Body of pancreas (tissue), 4 donors: ENCODE measurements around the gene FAM78A. TPM values are rescaled to one million over a fixed set of nuclear protein-coding genes. Genes with fewer than 3 reads are reported as not detected.

Experiments used
- ATAC-seq: fragments of 150-250 bp; one replicate; pipeline ENCODE4 v1.9.1; 2016
- DNase-seq, 4 donors: peaks; one replicate each; pipeline ENCODE4 v3.0.0-alpha.2; 2019
- H3K27ac ChIP-seq, 4 donors: fragments of 200-600 bp; sonication (generic); 1 replicate in 3 of 4; 2 replicates in 1 of 4; pipeline versions ENCODE4 v1.5.1 to v1.6.1; 2016 to 2019; ENCODE audit warnings: mild to moderate bottlenecking in 1 of 4, mixed read lengths in 1 of 4, moderate library complexity in 1 of 4
- H3K27me3 ChIP-seq, 2 donors: fragments of 200-600 bp; sonication (generic); one replicate each; pipeline ENCODE4 v1.6.0; 2016; ENCODE audit warnings: mild to moderate bottlenecking in 1 of 2
- H3K36me3 ChIP-seq, 2 donors: fragments of 200-600 bp; sonication (generic); replicated peaks in 1 of 2; 2 replicates each; pipeline ENCODE4 v1.5.1; 2016; ENCODE audit warnings: low read depth in 2 of 2; ENCODE audit not compliant: insufficient read depth in 1 of 2
- H3K4me1 ChIP-seq: fragments of 200-600 bp; sonication (generic); one replicate; pipeline ENCODE4 v1.6.0; 2016
- H3K4me3 ChIP-seq, 2 donors: fragments of 200-600 bp; sonication (generic); 1 replicate in 1 of 2; 2 replicates in 1 of 2; pipeline ENCODE4 v1.5.1; 2016 to 2019
- H3K9me3 ChIP-seq, 3 donors: fragments of 200-600 bp; sonication (generic); 1 replicate in 2 of 3; 2 replicates in 1 of 3; pipeline ENCODE4 v1.5.1; 2016
- POLR2A ChIP-seq, 3 donors: fragments of 450-650 bp; IDR thresholded peaks; one replicate each; pipeline ENCODE4 v1.6.1; 2016; ENCODE audit warnings: antibody characterized with exemption in 3 of 3, mild to moderate bottlenecking in 2 of 3
- WGBS, 2 donors: methylation state at CpG; one replicate each; pipeline ENCODE4 v1.1.5; 2017; 5-methylcytosine and 5-hydroxymethylcytosine counted together
- intact Hi-C: fragments of 100-400 bp; cut with DNase I; formaldehyde crosslinking; loops from one replicate; pipeline ENCODE4 v1.15.1; 2023
- total RNA-seq, 2 donors: library from RNA; depleted of rRNA; stranded (reverse); fragments of >200 nt; gene quantifications; one replicate each; pipeline ENCODE4 v1.1.0, GENCODE V29; 2016
- TF ChIP-seq, protein P1 (sequence below), 7 experiments: fragments of 450-650 bp in 4 of 7; fragments of 200-600 bp in 3 of 7; sonication (generic) in 3 of 7; IDR thresholded peaks; one replicate each; pipeline ENCODE4 v1.5.1; 2016 to 2019; ENCODE audit warnings: antibody characterized with exemption in 7 of 7

Gene FAM78A
- total RNA-seq, 2 donors from 2014 or later, result under 0.01 to 0.78 TPM

DNA sequence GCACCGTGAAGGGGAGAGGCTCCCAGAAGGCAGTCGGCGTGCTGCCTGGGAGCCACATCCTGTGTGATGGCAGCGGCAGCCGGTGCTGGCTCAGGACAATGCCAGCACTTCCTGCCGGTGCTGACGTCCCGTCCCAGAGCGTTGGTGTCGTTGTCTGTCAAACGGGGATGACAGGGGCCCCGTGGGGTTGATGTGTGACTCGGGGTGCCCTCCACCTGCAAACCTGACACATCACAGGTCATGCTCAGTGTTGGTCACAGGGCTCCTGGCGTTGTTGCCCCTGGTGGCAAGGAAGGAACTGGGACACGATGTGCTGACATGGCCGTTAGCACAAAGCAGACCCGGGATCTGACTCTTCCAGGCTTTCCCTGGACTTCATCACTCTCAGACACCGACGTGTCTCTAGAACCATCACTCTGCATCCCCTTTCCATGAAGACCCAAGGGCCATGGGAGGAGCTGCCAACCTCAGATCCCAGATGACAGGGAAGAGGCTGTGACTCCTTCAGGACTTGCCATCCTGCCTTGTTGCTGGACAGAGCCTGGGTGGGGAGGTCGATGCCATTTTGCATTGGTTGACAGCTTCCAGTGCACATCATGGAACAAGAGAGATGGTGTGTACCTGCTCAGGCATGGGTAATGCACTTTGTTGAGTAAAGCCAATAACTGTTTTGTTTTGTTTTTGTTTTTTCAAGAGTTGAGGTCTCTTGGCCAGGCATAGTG, 34.7 kb upstream of the FAM78A start:
- TF ChIP-seq, protein P1, sequence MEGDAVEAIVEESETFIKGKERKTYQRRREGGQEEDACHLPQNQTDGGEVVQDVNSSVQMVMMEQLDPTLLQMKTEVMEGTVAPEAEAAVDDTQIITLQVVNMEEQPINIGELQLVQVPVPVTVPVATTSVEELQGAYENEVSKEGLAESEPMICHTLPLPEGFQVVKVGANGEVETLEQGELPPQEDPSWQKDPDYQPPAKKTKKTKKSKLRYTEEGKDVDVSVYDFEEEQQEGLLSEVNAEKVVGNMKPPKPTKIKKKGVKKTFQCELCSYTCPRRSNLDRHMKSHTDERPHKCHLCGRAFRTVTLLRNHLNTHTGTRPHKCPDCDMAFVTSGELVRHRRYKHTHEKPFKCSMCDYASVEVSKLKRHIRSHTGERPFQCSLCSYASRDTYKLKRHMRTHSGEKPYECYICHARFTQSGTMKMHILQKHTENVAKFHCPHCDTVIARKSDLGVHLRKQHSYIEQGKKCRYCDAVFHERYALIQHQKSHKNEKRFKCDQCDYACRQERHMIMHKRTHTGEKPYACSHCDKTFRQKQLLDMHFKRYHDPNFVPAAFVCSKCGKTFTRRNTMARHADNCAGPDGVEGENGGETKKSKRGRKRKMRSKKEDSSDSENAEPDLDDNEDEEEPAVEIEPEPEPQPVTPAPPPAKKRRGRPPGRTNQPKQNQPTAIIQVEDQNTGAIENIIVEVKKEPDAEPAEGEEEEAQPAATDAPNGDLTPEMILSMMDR (IDR thresholded peaks at IDR 0.05), result no peak
- TF ChIP-seq POLR2A (IDR thresholded peaks at IDR 0.05), result no peak

DNA sequence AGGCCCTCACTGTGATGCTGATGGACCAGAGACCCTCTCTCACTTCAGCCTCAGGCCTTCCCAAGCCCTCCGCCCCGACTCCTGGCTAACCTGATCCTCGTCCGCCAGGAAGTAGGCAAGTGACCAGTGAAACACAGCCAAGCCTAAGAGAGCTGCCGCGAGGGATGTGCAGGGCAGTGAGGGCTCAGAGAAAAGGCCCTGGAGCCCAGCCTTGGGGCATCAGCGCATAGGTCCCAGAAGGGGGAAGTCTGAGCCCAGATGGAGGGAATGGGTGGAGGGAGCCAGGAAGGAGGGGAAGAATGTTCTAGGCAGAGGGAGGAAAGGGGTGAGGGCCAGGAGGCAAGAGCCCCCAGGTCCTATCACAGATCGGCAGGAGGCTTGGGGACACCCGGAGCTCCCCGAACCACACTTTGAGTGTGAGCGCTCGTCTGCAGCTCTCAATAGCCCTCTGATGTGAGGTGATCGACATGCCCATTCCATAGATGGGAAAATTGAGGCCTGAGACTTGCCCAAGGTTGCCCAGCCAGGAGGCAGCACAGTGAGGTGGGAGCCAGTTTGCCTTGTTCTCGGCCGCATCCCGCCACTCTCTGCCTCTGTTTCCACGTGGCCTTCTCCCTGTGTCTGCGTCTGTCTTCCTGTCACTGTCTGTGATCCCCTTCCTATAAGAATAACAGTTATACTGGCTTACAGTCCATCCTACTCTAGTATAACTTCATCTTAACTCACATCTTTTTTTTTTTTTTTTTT, 33.4 kb upstream of the FAM78A start:
- H3K4me1 ChIP-seq, result no peaks in the 10 kb centered on the region
- TF ChIP-seq, protein P1 (IDR thresholded peaks at IDR 0.05), result no peak
- no peak for TF ChIP-seq POLR2A (IDR thresholded peaks at IDR 0.05)
- H3K9me3 ChIP-seq, result no peaks in the 10 kb centered on the region
- H3K27me3 ChIP-seq, result no peaks in the 10 kb centered on the region
- H3K4me3 ChIP-seq, result no peak overlapping the region
- intact Hi-C loops, result no loop called here
- H3K36me3 ChIP-seq, result no peaks in the 10 kb centered on the region
- WGBS, 2 donors, result 80 to 90% methylated on average over 10 to 18 of the region's 18 CpGs
- no peak overlapping the region for H3K27ac ChIP-seq
- DNase-seq (no peak), ATAC-seq (no peak)

More for the DNA sequence above, 34.7 kb upstream of the FAM78A start:
- intact Hi-C loops, result no loop called here
- 23 to 60% methylated on average over 1 to 20 of the region's 20 CpGs for WGBS, 2 donors
- Histone ChIP-seq H3K4me3 (no peak overlapping the region), H3K27ac (no peak overlapping the region), H3K4me1 (no peaks in the 10 kb centered on the region), H3K36me3 (no peaks in the 10 kb centered on the region), H3K9me3 (no peaks in the 10 kb centered on the region), H3K27me3 (no peaks in the 10 kb centered on the region)
- DNase-seq, result peak in 1 of 4 donors; percentile 12
- no peak for ATAC-seq

DNA sequence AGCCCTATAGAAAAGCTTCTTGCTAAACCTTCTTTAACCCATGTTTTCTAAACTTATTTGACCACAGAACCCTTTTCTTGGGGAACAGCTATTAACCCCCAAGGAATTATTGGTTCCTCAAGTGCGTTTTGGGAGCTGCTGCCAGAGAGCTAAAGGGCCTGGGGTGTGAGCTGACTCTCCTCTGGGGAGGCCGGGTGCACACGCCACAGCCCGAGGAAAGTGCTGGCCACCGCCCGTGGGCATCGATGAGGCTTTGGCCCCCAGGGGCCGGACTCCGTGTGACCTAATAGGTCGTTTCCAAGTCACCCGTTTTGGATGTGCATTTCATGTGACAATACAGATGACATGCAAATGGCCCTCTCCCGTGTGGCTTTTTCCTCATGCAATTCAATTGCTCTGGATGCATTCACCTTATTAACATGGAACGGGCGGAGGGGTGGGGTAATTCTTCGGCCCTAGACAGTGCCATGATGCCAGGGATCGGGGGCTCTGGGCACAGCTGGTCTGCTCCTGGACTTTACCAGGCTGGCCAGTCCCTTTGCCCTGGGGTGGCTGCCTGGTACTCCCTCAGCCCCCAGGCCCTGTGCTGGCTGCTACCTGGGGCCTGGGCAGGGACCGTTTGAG, 32.7 kb upstream of the FAM78A start:
- Histone ChIP-seq H3K27me3 (no peaks in the 10 kb centered on the region), H3K4me3 (no peak overlapping the region), H3K27ac (no peak overlapping the region), H3K36me3 (no peaks in the 10 kb centered on the region), H3K4me1 (no peaks in the 10 kb centered on the region), H3K9me3 (no peaks in the 10 kb centered on the region)
- WGBS, 2 donors, result 73 to 79% methylated on average over 9 to 17 of the region's 17 CpGs
- TF ChIP-seq POLR2A (IDR thresholded peaks at IDR 0.05), result no peak
- TF ChIP-seq, protein P1 (IDR thresholded peaks at IDR 0.05), result no peak
- no peak for ATAC-seq
- no peak for DNase-seq
- intact Hi-C loops, result no loop called here

DNA sequence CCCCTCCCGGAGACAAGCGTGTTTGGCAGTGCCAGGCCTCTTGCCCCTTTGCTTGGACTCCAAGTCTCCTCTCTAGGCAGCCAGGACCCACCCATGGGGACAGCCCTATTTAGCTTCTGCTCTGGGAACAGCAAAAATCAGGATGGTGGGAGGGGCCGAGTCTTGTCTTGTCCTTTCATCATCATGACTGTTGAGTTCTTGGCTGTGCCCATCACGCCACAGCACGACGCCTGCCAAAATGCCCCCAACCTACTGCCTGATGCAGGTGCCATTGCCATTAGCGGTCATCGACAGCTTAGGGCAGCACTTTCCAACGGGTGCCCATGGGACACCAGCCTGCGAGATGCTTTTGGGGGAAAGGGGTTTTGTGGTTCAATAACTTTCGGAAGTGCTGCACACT, 32.1 kb upstream of the FAM78A start:
- H3K4me3 ChIP-seq, result no peak overlapping the region
- H3K36me3 ChIP-seq, result no peaks in the 10 kb centered on the region
- H3K27ac ChIP-seq, result no peak overlapping the region
- no peaks in the 10 kb centered on the region for H3K4me1 ChIP-seq
- intact Hi-C loops, result no loop called here
- ATAC-seq (no peak), DNase-seq (no peak)
- H3K9me3 ChIP-seq, result no peaks in the 10 kb centered on the region
- TF ChIP-seq, protein P1 (IDR thresholded peaks at IDR 0.05), result no peak
- no peak for TF ChIP-seq POLR2A (IDR thresholded peaks at IDR 0.05)
- WGBS, 2 donors, result 86% methylated on average over 10 to 11 of the region's 11 CpGs
- H3K27me3 ChIP-seq, result no peaks in the 10 kb centered on the region
